Measurements from ENCODE around the gene WNT2. TPM values are rescaled to one million over a fixed set of nuclear protein-coding genes. Genes with fewer than 3 reads are reported as not detected.

The WNT2 gene
- total and polyA plus RNA-seq, 10 of the 15 experiments (the other 5 are each of a cell fraction or from before 2014, with no cell fraction given): 0.07 to 0.34 (median 0.19) TPM

GRCh38 chr7:117362294-117362888, 39.5 kb upstream of the WNT2 start:
- POLR2A ChIA-PET: interaction anchor here (4.3 kb wide), 1 partner anchor 15 kb away, joined by 17 read pairs; no protein-coding TSS in a partner anchor
- BruUV-seq (replicated peaks): no TSS peak

GRCh38 chr7:117350027-117350426, 27.2 kb upstream of the WNT2 start:
- intact Hi-C loops (cut with micrococcal nuclease; ENCODE audit: unreplicated experiment): no loop called here
- Histone ChIP-seq H2AFZ (ENCODE audit: control insufficient read depth, low read depth, low read length) (peak overlapping the region; percentile 23), H3K79me2 (ENCODE audit: control insufficient read depth, insufficient read depth, low read length) (no peaks in the 10 kb centered on the region), H3K27me3 (replicated peaks in 1 of 2; ENCODE audit: control insufficient read depth in 2 of 2, insufficient read depth in 2 of 2, low read length in 1 of 2) (no peaks in the 10 kb centered on the region), H3K4me2 (ENCODE audit: control insufficient read depth, insufficient read depth) (no peak overlapping the region), H3K9me3 (replicated peaks; ENCODE audit: control insufficient read depth, insufficient read depth, low read length) (no peaks in the 10 kb centered on the region; the same call in 2 of the 3 replicates), H3K36me3 (ENCODE audit: control insufficient read depth in 2 of 2, insufficient read depth in 2 of 2, low read length in 1 of 2) (no peaks in the 10 kb centered on the region), H3K27ac (ENCODE audit: control insufficient read depth, insufficient read depth) (no peak overlapping the region), H3K4me1 (ENCODE audit: control insufficient read depth, insufficient read depth, low read length) (peaks cover 19% of the 10 kb centered on the region), H3K9ac (ENCODE audit: control insufficient read depth, insufficient read depth, low read length) (no peak overlapping the region), H3K4me3 (no peak overlapping the region), H4K20me1 (ENCODE audit: control insufficient read depth, insufficient read depth) (no peaks in the 10 kb centered on the region)
- 47% methylated on average over 1 of the region's 1 CpG for WGBS (ENCODE audit: insufficient coverage, insufficient replicate concordance, low lambda C conversion rate, missing lambda C conversion rate)
- FAIRE-seq (no peak), DNase-seq (ENCODE audit: low read depth, low spot score) (no peak), ATAC-seq (no peak)
- ChIA-PET RAD21 (ENCODE audit: unreplicated experiment) (interaction anchor here (3.0 to 5.4 kb wide), 6 partner anchors 15 to 120 kb away, joined by 11 to 49 read pairs (median 26); partner anchors contain the start of gene WNT2), CTCF (interaction anchor here (0.8 to 2.2 kb wide), 4 partner anchors 10 to 119 kb away, joined by 3 to 13 read pairs (median 4); no protein-coding TSS in a partner anchor), SMC1A (ENCODE audit: uncharacterized antibody, unreplicated experiment) (interaction anchor here (1.0 to 5.9 kb wide), 10 partner anchors 15 to 137 kb away, joined by 3 to 53 read pairs (median 28); partner anchors contain the start of gene WNT2), POLR2A (interaction anchor here (3.1 to 3.8 kb wide), 2 partner anchors 99 to 119 kb away, joined by 16 to 25 read pairs; no protein-coding TSS in a partner anchor)
- in situ Hi-C loops (cut with MboI): no loop called here
- TF ChIP-seq GATAD2B (conservative IDR thresholded peaks at IDR 0.05; ENCODE audit: low read depth): 0 out of 2 replicates have a peak, but pooled peaks have one; percentile 12
- TF ChIP-seq ZNF687 (IDR thresholded peaks at IDR 0.05): peak; percentile 51; the same call in 1 of the 2 replicates
- TF ChIP-seq PAX5 (IDR thresholded peaks at IDR 0.05; ENCODE audit: borderline replicate concordance, low read depth, low read length): no peak
- TF ChIP-seq CHD4 (IDR thresholded peaks at IDR 0.05): no peak
- TF ChIP-seq MTA2 (IDR thresholded peaks at IDR 0.05; ENCODE audit: low read depth): peak; percentile 64
- TF ChIP-seq NBN (IDR thresholded peaks at IDR 0.05): 0 out of 2 replicates have a peak, but pooled peaks have one; percentile 16
- TF ChIP-seq NR2F1 (conservative IDR thresholded peaks at IDR 0.05): peak; percentile 89
- no peak for TF ChIP-seq CHD1 (IDR thresholded peaks at IDR 0.05; ENCODE audit: low read depth, low read length)
- TF ChIP-seq MLLT1 (IDR thresholded peaks at IDR 0.05): peak; percentile 82
- BruUV-seq (replicated peaks): no TSS peak

More at GRCh38 chr7:117362294-117362888, 39.5 kb upstream of the WNT2 start:
- in situ Hi-C loops (cut with MboI) (no loop called here), intact Hi-C loops (cut with micrococcal nuclease; ENCODE audit: unreplicated experiment) (no loop called here)
- SMC1A ChIA-PET (ENCODE audit: uncharacterized antibody, unreplicated experiment): no interaction called here
- Histone ChIP-seq H3K27ac (ENCODE audit: control insufficient read depth, insufficient read depth) (no peak overlapping the region), H3K4me3 (no peak overlapping the region), H3K9me3 (replicated peaks; ENCODE audit: control insufficient read depth, insufficient read depth, low read length) (no peaks in the 10 kb centered on the region), H3K9ac (ENCODE audit: control insufficient read depth, insufficient read depth, low read length) (no peak overlapping the region), H3K27me3 (replicated peaks in 1 of 2; ENCODE audit: control insufficient read depth in 2 of 2, insufficient read depth in 2 of 2, low read length in 1 of 2) (no peaks in the 10 kb centered on the region), H3K4me1 (ENCODE audit: control insufficient read depth, insufficient read depth, low read length) (no peaks in the 10 kb centered on the region), H3K4me2 (ENCODE audit: control insufficient read depth, insufficient read depth) (no peak overlapping the region), H2AFZ (ENCODE audit: control insufficient read depth, low read depth, low read length) (no peak overlapping the region), H3K79me2 (ENCODE audit: control insufficient read depth, insufficient read depth, low read length) (no peaks in the 10 kb centered on the region), H3K36me3 (ENCODE audit: control insufficient read depth in 2 of 2, insufficient read depth in 2 of 2, low read length in 1 of 2) (no peaks in the 10 kb centered on the region), H4K20me1 (ENCODE audit: control insufficient read depth, insufficient read depth) (no peaks in the 10 kb centered on the region)
- no peak for DNase-seq (ENCODE audit: low read depth, low spot score)
- peak; percentile 80 for ATAC-seq
- peak; percentile 18 for FAIRE-seq
- RAD21 ChIA-PET (ENCODE audit: unreplicated experiment): interaction anchor here (1.0 to 1.3 kb wide), 2 partner anchors 15 to 18 kb away, joined by 3 to 7 read pairs; no protein-coding TSS in a partner anchor
- TF ChIP-seq ATF7 (IDR thresholded peaks at IDR 0.05; ENCODE audit: low read depth) (0 out of 2 replicates have a peak, but pooled peaks have one; percentile 13), RFX5 (IDR thresholded peaks at IDR 0.05; ENCODE audit: low read depth, low read length) (no peak), ZNF384 (IDR thresholded peaks at IDR 0.05; ENCODE audit: borderline replicate concordance, low read depth, low read length) (peak; percentile 32; the same call in 1 of the 2 replicates)
- CTCF ChIA-PET: interaction anchor here (4.6 kb wide), 1 partner anchor 14 kb away, joined by 19 read pairs; no protein-coding TSS in a partner anchor

Measured in GM12878 (cell line).